Uterus (tissue), 2 donors: ENCODE data around the gene SMIM32.

Source experiments
- POLR2A ChIP-seq, 2 donors: fragments of 450-650 bp; IDR thresholded peaks; one replicate each; pipeline ENCODE4 v1.6.1; 2016; ENCODE audit warnings: antibody characterized with exemption in 2 of 2, mild to moderate bottlenecking in 1 of 2, moderate library complexity in 1 of 2
- TF ChIP-seq, protein P1 (sequence below), 4 experiments: fragments of 200-600 bp in 2 of 4; fragments of 450-650 bp in 2 of 4; sonication (generic) in 2 of 4; IDR thresholded peaks; one replicate each; pipeline ENCODE4 v1.5.1; 2016 to 2019; ENCODE audit warnings: antibody characterized with exemption in 4 of 4, mild to moderate bottlenecking in 2 of 4, moderate library complexity in 1 of 4

DNA sequence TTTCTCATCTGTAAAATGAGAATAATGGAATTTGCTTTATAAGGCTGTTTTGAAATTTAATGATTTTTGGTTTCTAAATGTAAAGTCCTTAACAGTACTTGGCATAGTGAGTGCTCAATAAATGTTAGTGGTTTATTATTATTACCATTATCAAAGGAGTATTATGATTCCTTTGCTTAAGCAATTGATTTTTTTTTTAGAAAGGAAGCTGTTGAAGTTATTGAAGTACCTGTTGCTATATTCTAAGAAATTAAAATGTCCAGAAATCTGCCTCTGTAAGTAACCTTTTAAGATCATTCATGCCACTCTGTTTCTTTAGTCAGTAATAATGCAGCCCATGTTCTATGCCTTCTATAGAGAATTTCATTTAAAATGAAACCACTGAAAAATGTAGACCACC lies 45.3 kb downstream of the SMIM32 start:
- TF ChIP-seq, protein P1, sequence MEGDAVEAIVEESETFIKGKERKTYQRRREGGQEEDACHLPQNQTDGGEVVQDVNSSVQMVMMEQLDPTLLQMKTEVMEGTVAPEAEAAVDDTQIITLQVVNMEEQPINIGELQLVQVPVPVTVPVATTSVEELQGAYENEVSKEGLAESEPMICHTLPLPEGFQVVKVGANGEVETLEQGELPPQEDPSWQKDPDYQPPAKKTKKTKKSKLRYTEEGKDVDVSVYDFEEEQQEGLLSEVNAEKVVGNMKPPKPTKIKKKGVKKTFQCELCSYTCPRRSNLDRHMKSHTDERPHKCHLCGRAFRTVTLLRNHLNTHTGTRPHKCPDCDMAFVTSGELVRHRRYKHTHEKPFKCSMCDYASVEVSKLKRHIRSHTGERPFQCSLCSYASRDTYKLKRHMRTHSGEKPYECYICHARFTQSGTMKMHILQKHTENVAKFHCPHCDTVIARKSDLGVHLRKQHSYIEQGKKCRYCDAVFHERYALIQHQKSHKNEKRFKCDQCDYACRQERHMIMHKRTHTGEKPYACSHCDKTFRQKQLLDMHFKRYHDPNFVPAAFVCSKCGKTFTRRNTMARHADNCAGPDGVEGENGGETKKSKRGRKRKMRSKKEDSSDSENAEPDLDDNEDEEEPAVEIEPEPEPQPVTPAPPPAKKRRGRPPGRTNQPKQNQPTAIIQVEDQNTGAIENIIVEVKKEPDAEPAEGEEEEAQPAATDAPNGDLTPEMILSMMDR (IDR thresholded peaks at IDR 0.05) = no peak
- TF ChIP-seq POLR2A (IDR thresholded peaks at IDR 0.05) = no peak
